DOHH2 (cell line): ENCODE measurements around the gene TST.

Experiments used
- H3F3A ChIP-seq: fragments of 200-600 bp; sonication (generic), shearing (Covaris generic); 2 replicates; pipeline ENCODE4 v1.6.0; 2016; ENCODE audit warnings: antibody characterized with exemption, mild to moderate bottlenecking; ENCODE audit not compliant: control insufficient read depth, insufficient read depth
- H3K27ac ChIP-seq: fragments of 200-600 bp; sonication (generic); 2 replicates; pipeline ENCODE4 v1.5.1; 2014; ENCODE audit warnings: low read depth, mild to moderate bottlenecking, low read length, moderate library complexity
- H3K27me3 ChIP-seq: fragments of 200-600 bp; sonication (generic); 2 replicates; pipeline ENCODE4 v1.6.1; 2014; ENCODE audit warnings: mild to moderate bottlenecking, low read length, mixed read lengths; ENCODE audit not compliant: control insufficient read depth
- H3K36me3 ChIP-seq: fragments of 200-600 bp; sonication (generic); 2 replicates; pipeline ENCODE4 v1.6.1; 2014; ENCODE audit warnings: mild to moderate bottlenecking, low read length, moderate library complexity, mixed read lengths; ENCODE audit not compliant: control insufficient read depth
- H3K4me1 ChIP-seq: fragments of 200-600 bp; sonication (generic); 2 replicates; pipeline ENCODE4 v1.6.1; 2014; ENCODE audit warnings: mild to moderate bottlenecking, low read length, mixed read lengths; ENCODE audit not compliant: control insufficient read depth
- H3K4me2 ChIP-seq: fragments of 200-600 bp; sonication (generic); 2 replicates; pipeline ENCODE4 v1.6.0; 2014; ENCODE audit warnings: mild to moderate bottlenecking, low read length, moderate library complexity
- H3K4me3 ChIP-seq: fragments of 200-600 bp; sonication (generic); 2 replicates; pipeline ENCODE4 v1.5.1; 2014; ENCODE audit warnings: mild to moderate bottlenecking, low read length, mixed read lengths
- H3K79me2 ChIP-seq: fragments of 200-600 bp; sonication (generic); 2 replicates; pipeline ENCODE4 v1.6.1; 2014; ENCODE audit warnings: mild to moderate bottlenecking, low read length, mixed read lengths; ENCODE audit not compliant: control insufficient read depth
- H3K9me2 ChIP-seq: fragments of 200-600 bp; sonication (generic); replicated peaks from 2 replicates; pipeline ENCODE4 v1.6.1; 2014; ENCODE audit warnings: mild to moderate bottlenecking, low read length, mixed read lengths; ENCODE audit not compliant: control insufficient read depth
- H3K9me3 ChIP-seq: fragments of 200-600 bp; sonication (generic); 2 replicates; pipeline ENCODE4 v1.6.1; 2014; ENCODE audit warnings: antibody characterized with exemption, low read length, mixed read lengths; ENCODE audit not compliant: control insufficient read depth, insufficient read depth
- H4K20me1 ChIP-seq: fragments of 200-600 bp; sonication (generic); 2 replicates; pipeline ENCODE4 v1.6.0; 2014; ENCODE audit warnings: low read depth, mild to moderate bottlenecking, antibody characterized with exemption, low read length, moderate library complexity; ENCODE audit not compliant: control insufficient read depth, insufficient read depth
- CTCF ChIP-seq: fragments of 200-600 bp; sonication (generic); IDR thresholded peaks from one replicate; pipeline ENCODE4 v1.5.1; 2014; ENCODE audit warnings: antibody characterized with exemption, mild to moderate bottlenecking, low read depth, low read length; ENCODE audit not compliant: poor library complexity, severe bottlenecking
- EZH2phosphoT487 ChIP-seq: fragments of 200-600 bp; sonication (generic); IDR thresholded peaks from 2 replicates; pipeline ENCODE4 v1.6.1; 2017; ENCODE audit warnings: borderline replicate concordance, mild to moderate bottlenecking, antibody characterized with exemption, low read length, moderate library complexity, mixed read lengths

The TST gene

GRCh38 chr22:37065961-37066360, 46.7 kb upstream of the TST start:
- Histone ChIP-seq H3K9me2 (no peaks in the 10 kb centered on the region), H3K27me3 (no peaks in the 10 kb centered on the region), H4K20me1 (no peaks in the 10 kb centered on the region)

GRCh38 chr22:37065180-37065579, 45.9 kb upstream of the TST start:
- TF ChIP-seq EZH2phosphoT487 = no peak
- TF ChIP-seq CTCF = no peak
- H3K4me1 ChIP-seq = no peaks in the 10 kb centered on the region
- H3K79me2 ChIP-seq = no peaks in the 10 kb centered on the region
- no peaks in the 10 kb centered on the region for H3K36me3 ChIP-seq
- no peaks in the 10 kb centered on the region for H3K27me3 ChIP-seq
- H3K4me3 ChIP-seq = no peak overlapping the region
- no peak overlapping the region for H3K27ac ChIP-seq
- H4K20me1 ChIP-seq = no peaks in the 10 kb centered on the region
- H3K4me2 ChIP-seq = no peak overlapping the region
- H3K9me3 ChIP-seq = no peaks in the 10 kb centered on the region
- no peaks in the 10 kb centered on the region for H3F3A ChIP-seq
- no peaks in the 10 kb centered on the region for H3K9me2 ChIP-seq

More at GRCh38 chr22:37065961-37066360, 46.7 kb upstream of the TST start:
- Histone ChIP-seq H3K4me1 (no peaks in the 10 kb centered on the region), H3K36me3 (no peaks in the 10 kb centered on the region), H3K4me2 (no peak overlapping the region), H3K79me2 (no peaks in the 10 kb centered on the region), H3K9me3 (no peaks in the 10 kb centered on the region), H3K4me3 (no peak overlapping the region), H3F3A (no peaks in the 10 kb centered on the region), H3K27ac (no peak overlapping the region)
- TF ChIP-seq CTCF (no peak), EZH2phosphoT487 (no peak)

GRCh38 chr22:37064553-37064952, 45.3 kb upstream of the TST start:
- Histone ChIP-seq H3K4me2 (no peak overlapping the region), H3K27ac (no peak overlapping the region), H3K36me3 (no peaks in the 10 kb centered on the region), H3K4me3 (no peak overlapping the region), H3K4me1 (no peaks in the 10 kb centered on the region), H4K20me1 (no peaks in the 10 kb centered on the region), H3K27me3 (no peaks in the 10 kb centered on the region), H3K9me3 (no peaks in the 10 kb centered on the region), H3K79me2 (no peaks in the 10 kb centered on the region), H3K9me2 (no peaks in the 10 kb centered on the region), H3F3A (no peaks in the 10 kb centered on the region)
- TF ChIP-seq CTCF (no peak), EZH2phosphoT487 (no peak)
